Activated T-cell treated with anti-CD3 and anti-CD28 coated beads, Interleukin-2, amount 50 U/mL, for 72 hours (primary cell): ENCODE results near the gene INPP4B. TPM values are rescaled to one million over a fixed set of nuclear protein-coding genes. Genes with fewer than 3 reads are reported as not detected.

Experiments used
- ATAC-seq, 2 donors: fragments of 150-1000 bp; cut with Tn5 transposase; replicated peaks in 1 of 2; 2 replicates each; pipeline ENCODE4 v1.10.0; 2021; ENCODE audit warnings: moderate library complexity in 2 of 2, mild to moderate bottlenecking in 1 of 2
- DNase-seq, 2 donors: peaks; one replicate each; pipeline ENCODE4 v3.0.0; 2021 to 2022; ENCODE audit warnings: mixed read lengths in 1 of 2
- H3K27ac Mint-ChIP-seq: one replicate; pipeline ENCODE4 v1.8.0; 2022; ENCODE audit warnings: mild to moderate bottlenecking, moderate library complexity, mixed read lengths
- H3K27me3 Mint-ChIP-seq: one replicate; pipeline ENCODE4 v1.8.0; 2022; ENCODE audit warnings: low read depth, mixed read lengths
- H3K36me3 Mint-ChIP-seq, 2 donors: one replicate each; pipeline ENCODE4 v1.8.0; 2022; ENCODE audit warnings: mixed read lengths in 2 of 2, mild to moderate bottlenecking in 1 of 2; ENCODE audit not compliant: insufficient read depth in 2 of 2
- H3K4me1 Mint-ChIP-seq: one replicate; pipeline ENCODE4 v1.8.0; 2022; ENCODE audit warnings: low read depth, mixed read lengths
- H3K4me3 Mint-ChIP-seq, 2 donors: one replicate each; pipeline ENCODE4 v1.8.0; 2022; ENCODE audit warnings: mild to moderate bottlenecking in 2 of 2, mixed read lengths in 2 of 2, moderate library complexity in 2 of 2
- H3K9me3 Mint-ChIP-seq, 2 donors: one replicate each; pipeline ENCODE4 v1.8.0; 2022; ENCODE audit warnings: mixed read lengths in 2 of 2
- total RNA-seq, 2 donors: library from RNA; stranded (reverse); gene quantifications; one replicate each; pipeline ENCODE4 v1.2.3, GENCODE V29; 2022

INPP4B gene
- total RNA-seq, 2 donors from 2014 or later: 64.9 to 67.3 TPM

DNA sequence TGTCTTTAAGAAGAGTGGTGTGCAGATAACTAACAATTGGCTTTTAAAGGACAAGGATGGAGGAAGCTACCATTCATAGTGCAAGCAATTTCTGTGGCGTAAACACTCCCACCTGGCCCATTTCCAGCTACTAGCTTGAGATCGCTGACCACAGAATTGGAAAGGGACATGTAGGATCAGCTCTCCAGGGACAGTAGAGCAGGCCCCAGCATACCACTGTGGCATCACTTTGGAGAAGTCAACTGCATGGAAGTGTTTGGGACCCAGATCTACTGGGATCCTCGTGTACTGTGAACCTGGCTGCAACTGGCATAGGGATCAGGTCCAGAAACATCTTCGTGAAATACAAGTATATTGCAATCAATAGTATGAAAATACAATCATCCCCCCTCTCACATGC is 515.0 kb downstream of the INPP4B start:
- DNase-seq: no peak
- no peaks in the 10 kb centered on the region for H3K27me3 Mint-ChIP-seq
- H3K36me3 Mint-ChIP-seq: peaks cover 6 to 15% of the 10 kb centered on the region in 2 donors
- peaks cover 55% of the 10 kb centered on the region for H3K4me1 Mint-ChIP-seq
- H3K4me3 Mint-ChIP-seq: no peak overlapping the region
- ATAC-seq: no peak
- H3K27ac Mint-ChIP-seq: no peak overlapping the region
- H3K9me3 Mint-ChIP-seq: no peaks in the 10 kb centered on the region

DNA sequence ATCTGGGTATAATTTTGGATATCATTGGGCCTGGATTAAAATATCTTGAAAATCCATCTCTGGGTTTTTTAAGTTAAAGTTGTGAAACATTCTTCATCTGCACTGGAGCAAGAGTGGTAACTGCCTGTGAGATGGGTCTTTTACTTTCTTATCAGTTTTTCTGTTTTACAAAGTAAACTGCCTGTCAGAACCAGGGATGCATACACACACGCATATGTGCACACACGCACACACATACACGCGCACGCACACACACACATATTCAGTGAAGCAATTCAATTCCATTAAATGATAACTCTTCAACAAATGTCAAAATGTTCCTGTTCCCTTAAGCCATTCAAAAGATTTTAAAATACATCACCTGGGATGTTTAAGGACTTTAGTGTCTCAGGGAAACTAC is 515.8 kb downstream of the INPP4B start:
- Mint-ChIP-seq H3K4me1 (peaks cover 61% of the 10 kb centered on the region), H3K9me3 (no peaks in the 10 kb centered on the region), H3K36me3 (peaks cover 5 to 16% of the 10 kb centered on the region in 2 donors), H3K27me3 (no peaks in the 10 kb centered on the region), H3K4me3 (no peak overlapping the region), H3K27ac (peak overlapping the region; percentile 50)
- DNase-seq (no peak), ATAC-seq (no peak)

DNA sequence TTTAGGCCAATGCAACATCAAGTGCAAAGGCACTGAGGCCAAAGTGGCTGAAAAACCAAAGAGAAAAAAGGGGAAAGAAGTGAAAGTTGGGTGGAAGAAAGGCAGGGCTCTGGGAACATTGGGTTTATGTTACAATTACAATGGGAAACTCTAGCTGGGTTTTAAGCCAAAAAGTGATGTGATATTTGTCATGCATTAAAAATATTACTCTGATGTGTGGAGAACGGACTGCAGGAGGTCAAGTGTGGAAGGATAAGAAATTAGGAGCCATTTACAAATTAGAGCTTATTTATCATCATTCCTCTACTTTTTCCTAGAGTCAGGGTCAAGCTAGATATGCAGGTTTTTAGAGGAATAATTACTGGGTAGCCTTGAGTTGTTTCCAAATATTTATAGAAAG is 516.8 kb downstream of the INPP4B start:
- ATAC-seq (no peak), DNase-seq (no peak)
- Mint-ChIP-seq H3K27ac (no peak overlapping the region), H3K27me3 (no peaks in the 10 kb centered on the region), H3K4me3 (no peak overlapping the region), H3K9me3 (no peaks in the 10 kb centered on the region), H3K4me1 (peaks cover 71% of the 10 kb centered on the region), H3K36me3 (peaks cover 5 to 18% of the 10 kb centered on the region in 2 donors)

DNA sequence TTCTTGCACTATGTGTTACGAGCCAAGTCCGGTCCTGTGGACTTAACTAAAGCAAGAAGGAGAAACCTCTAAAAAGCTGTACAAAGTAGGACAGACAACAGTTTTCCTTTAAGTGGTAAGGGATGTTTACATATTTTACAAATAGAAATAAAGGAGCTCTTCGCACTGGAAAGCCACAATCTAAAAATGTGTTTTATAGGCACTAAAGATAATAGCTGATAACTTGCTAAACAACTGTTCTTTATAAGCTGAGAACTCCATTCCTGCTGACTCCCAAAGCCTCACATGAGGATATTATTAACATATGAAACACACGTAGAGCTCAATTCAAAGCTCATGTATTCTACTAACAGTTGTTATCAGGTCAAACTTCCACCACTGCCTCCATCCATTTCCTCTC is 519.9 kb downstream of the INPP4B start:
- Mint-ChIP-seq H3K27ac (peak overlapping the region; percentile 28), H3K9me3 (no peaks in the 10 kb centered on the region), H3K4me1 (peaks cover 58% of the 10 kb centered on the region), H3K27me3 (no peaks in the 10 kb centered on the region), H3K36me3 (peaks cover 10 to 23% of the 10 kb centered on the region in 2 donors), H3K4me3 (no peak overlapping the region)
- no peak for DNase-seq
- no peak for ATAC-seq

DNA sequence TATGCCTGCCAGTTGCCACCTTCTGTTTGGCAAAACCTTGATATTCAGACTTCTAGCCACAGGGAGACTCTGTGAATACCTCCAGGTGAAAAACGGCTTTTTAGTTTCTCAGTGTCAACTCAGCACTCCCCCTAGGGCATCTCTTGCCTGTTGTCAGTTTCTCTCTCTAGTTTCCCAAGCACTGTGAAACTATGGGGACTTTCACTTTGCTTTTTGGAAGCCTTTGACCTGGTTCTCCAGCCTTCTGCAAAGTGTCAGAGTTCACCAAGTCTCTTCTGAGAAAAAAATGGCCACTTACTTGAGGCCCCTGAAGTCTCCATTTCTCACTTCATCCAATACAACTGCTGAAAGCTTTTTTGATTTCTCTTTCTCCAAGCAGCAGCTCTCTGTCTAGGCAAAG is 521.5 kb downstream of the INPP4B start:
- Mint-ChIP-seq H3K4me1 (peaks cover 57% of the 10 kb centered on the region), H3K27me3 (no peaks in the 10 kb centered on the region), H3K4me3 (peak overlapping the region; percentile 4 to 52), H3K27ac (peak overlapping the region; percentile 61), H3K9me3 (no peaks in the 10 kb centered on the region), H3K36me3 (peaks cover 10 to 23% of the 10 kb centered on the region in 2 donors)
- DNase-seq (no peak), ATAC-seq (peak; percentile 49 to 80)

DNA sequence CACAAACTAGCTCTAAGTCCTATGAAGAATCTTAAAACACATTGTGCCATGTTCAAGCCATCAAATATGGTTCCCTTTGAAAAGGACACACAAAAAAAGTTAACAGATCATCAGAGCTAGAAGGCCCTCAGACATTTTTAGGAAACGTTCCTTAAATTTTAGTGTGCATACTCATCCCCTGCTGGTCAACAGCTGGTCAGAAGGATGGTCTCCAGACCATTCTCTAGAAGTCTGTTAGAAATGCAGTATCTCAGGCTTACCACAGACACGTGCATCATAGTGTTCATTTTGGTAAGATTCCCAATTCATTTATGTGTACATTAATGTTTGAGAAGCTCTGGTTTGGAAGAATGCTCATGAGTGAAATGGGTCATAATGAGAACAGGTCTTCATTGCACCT is 523.1 kb downstream of the INPP4B start:
- Mint-ChIP-seq H3K27me3 (no peaks in the 10 kb centered on the region), H3K36me3 (peaks cover 7 to 18% of the 10 kb centered on the region in 2 donors), H3K27ac (no peak overlapping the region), H3K4me3 (no peak overlapping the region), H3K4me1 (peaks cover 62% of the 10 kb centered on the region), H3K9me3 (no peaks in the 10 kb centered on the region)
- DNase-seq (no peak), ATAC-seq (no peak)

DNA sequence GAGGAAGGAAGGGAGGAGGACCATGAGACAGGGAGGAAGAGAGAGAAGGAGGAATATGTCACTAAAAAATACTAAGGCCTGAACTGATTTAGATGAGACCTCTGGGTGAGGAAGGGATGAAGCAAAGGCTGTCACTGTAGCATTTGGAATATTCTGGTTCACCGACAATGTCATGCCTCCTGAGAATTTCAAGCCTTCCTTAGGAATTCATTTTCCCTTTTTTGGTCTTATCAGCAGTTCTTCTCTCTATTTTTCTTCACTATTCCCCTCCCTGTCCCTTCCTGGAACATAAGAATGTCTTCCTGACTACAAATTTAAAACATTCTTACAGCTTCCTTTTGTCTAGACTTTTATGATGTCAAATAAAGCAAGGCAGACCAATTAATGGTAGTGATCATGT is 527.8 kb downstream of the INPP4B start:
- Mint-ChIP-seq H3K9me3 (no peaks in the 10 kb centered on the region), H3K27me3 (no peaks in the 10 kb centered on the region), H3K27ac (no peak overlapping the region), H3K4me1 (peaks cover 60% of the 10 kb centered on the region), H3K4me3 (no peak overlapping the region), H3K36me3 (peaks cover 7 to 26% of the 10 kb centered on the region in 2 donors)
- ATAC-seq (no peak), DNase-seq (no peak)

DNA sequence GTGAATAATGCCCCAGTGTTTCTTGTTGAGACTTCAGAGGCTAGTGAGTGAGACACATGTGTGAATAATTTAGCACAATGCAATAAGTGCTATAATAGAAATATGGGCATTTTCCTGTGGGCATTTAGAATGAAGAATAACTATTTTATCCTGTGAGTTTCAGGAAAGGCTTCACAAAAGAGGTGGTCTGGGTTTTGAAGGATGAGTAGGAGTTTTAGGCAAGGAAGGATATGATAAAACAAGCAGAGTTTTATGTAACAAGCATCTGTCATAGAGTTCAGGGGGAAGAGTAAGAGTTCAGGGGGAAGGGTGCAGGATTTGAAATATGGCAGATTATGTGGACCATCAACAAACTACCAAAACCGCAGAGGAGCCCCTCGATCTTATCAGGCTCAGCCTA is 529.2 kb downstream of the INPP4B start:
- DNase-seq: no peak
- Mint-ChIP-seq H3K4me3 (no peak overlapping the region), H3K27me3 (no peaks in the 10 kb centered on the region), H3K9me3 (no peaks in the 10 kb centered on the region), H3K36me3 (peaks cover 7 to 28% of the 10 kb centered on the region in 2 donors), H3K27ac (no peak overlapping the region), H3K4me1 (peaks cover 60% of the 10 kb centered on the region)
- no peak for ATAC-seq

DNA sequence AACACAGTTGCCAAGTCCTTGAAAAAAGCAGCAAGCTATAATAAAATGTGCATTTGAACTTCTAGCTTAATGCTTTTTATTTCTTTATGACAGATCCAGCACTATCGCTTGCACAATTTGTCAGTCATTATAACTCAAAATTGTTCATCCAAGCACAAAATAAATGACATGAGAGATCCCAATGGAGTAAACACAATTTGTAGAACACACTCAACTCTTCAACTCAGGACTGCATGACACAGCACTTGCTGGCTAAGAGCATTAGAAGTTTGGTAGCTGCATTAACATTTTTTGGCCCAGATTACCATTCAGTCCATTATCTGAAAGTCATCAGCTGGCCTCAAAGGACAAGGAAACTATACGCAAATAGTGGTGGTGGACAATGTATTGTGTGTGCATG is 530.1 kb downstream of the INPP4B start:
- Mint-ChIP-seq H3K27me3 (no peaks in the 10 kb centered on the region), H3K4me3 (no peak overlapping the region), H3K9me3 (no peaks in the 10 kb centered on the region), H3K36me3 (peaks cover 4 to 23% of the 10 kb centered on the region in 2 donors), H3K4me1 (peaks cover 55% of the 10 kb centered on the region), H3K27ac (no peak overlapping the region)
- ATAC-seq: no peak
- no peak for DNase-seq

DNA sequence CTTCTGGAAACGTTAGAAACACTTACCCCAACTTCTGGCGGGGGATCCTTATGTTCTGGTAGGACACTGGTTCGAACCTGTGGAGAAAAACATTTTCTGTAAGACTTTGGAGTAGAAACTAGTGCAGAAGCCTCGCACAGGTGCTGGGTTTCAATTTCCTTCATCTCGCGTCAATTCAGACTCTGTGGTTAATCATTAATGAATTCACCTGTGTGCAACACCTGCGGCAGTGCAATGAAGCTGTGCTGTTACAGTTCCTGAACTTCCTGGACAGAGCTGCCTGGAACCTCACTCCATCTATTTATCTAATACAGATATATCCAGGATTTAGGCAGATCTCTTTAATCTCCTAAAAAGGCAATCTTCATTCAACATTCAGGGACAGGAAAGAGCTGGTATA is 531.4 kb downstream of the INPP4B start:
- Mint-ChIP-seq H3K4me3 (peak overlapping the region in 1 of 2 donors; percentile 56), H3K36me3 (peaks cover 3 to 27% of the 10 kb centered on the region in 2 donors), H3K9me3 (no peaks in the 10 kb centered on the region), H3K27ac (peak overlapping the region; percentile 29), H3K27me3 (no peaks in the 10 kb centered on the region), H3K4me1 (peaks cover 48% of the 10 kb centered on the region)
- DNase-seq (no peak), ATAC-seq (no peak)

DNA sequence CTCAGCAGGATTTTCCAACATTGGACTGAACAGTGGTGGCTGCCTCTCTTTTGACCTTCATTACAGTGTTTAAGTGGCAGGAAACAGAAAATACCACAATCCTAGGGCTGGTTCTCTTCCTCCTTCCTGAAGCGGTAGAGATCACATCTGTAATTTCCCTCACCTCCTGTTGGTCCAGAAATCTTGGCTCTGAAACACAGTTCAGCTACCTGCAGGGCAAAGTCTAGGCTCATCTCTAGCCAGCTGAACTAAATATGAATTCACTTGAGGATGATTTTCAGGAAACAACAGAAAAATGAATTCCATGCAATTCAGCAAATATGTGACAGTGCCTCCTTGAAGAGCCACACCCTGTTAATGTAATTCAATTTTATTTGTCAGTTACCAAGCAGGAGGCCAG is 531.9 kb downstream of the INPP4B start:
- H3K36me3 Mint-ChIP-seq: peaks cover 3 to 27% of the 10 kb centered on the region in 2 donors
- ATAC-seq (no peak), DNase-seq (no peak)
- H3K4me3 Mint-ChIP-seq: peak overlapping the region in 1 of 2 donors; percentile 56
- H3K9me3 Mint-ChIP-seq: no peaks in the 10 kb centered on the region
- H3K27ac Mint-ChIP-seq: peak overlapping the region; percentile 68
- peaks cover 44% of the 10 kb centered on the region for H3K4me1 Mint-ChIP-seq
- H3K27me3 Mint-ChIP-seq: no peaks in the 10 kb centered on the region

DNA sequence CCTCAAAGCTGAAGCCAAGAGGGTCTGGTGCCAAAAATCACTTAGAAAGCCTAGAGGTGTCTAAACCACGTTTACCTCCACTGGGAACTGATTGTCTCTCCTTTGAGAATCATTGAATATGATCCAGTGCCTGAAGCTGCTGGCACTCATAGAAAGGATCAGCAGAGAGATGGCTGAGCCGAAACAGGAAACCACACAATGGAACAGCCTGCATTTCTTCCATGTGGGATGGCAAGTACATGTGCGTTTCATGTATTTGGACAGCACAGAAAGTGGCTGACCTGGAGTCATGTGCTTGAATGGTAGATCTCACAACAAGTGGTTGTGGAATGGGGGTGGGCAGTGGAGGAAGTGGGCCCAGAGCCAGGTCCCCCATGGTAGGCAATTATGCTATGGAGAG is 533.7 kb downstream of the INPP4B start:
- Mint-ChIP-seq H3K4me1 (peaks cover 28% of the 10 kb centered on the region), H3K27me3 (no peaks in the 10 kb centered on the region), H3K9me3 (no peaks in the 10 kb centered on the region), H3K27ac (peak overlapping the region; percentile 21), H3K4me3 (no peak overlapping the region), H3K36me3 (peaks cover 3 to 27% of the 10 kb centered on the region in 2 donors)
- no peak for ATAC-seq
- DNase-seq: no peak

DNA sequence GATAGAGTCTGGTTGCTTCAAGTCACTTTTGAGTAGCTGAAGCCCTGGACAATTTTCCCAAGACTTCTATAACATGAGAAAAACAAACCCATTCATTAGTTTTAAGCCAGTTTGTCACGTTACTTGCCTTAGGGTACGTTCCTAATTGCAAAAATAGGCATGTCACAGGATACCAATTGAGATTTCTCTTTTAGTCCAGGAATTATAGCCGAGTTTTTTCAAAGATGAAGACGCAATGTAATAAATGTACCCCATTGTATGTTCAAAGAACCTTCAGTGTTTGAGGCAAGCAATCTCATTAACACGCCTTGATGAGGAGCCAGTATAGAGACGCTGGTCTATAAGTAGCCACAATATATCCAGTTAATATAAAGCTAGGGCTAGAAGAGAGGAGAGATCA is 534.2 kb downstream of the INPP4B start:
- ATAC-seq (no peak), DNase-seq (no peak)
- peaks cover 25% of the 10 kb centered on the region for H3K4me1 Mint-ChIP-seq
- no peaks in the 10 kb centered on the region for H3K9me3 Mint-ChIP-seq
- H3K27me3 Mint-ChIP-seq: no peaks in the 10 kb centered on the region
- no peak overlapping the region for H3K27ac Mint-ChIP-seq
- H3K36me3 Mint-ChIP-seq: peaks cover 3 to 27% of the 10 kb centered on the region in 2 donors
- no peak overlapping the region for H3K4me3 Mint-ChIP-seq

DNA sequence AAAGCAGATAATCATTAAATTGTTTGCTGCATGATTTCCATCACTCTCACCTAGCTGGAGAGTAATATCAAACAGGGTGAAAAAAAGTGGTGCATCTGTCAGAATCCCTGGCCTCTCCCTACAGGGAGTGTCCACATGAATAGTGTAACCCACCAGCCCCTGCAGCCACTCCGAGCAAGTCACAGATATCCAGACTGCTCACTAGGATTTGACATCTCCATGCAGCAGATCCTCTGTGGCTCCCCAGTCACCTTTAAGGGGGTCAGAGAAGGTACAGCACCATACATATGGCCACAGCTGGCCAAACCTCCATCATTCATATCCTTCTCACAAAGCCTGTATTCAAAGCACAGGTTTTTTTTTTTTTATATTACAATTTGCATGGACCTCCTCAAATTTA is 536.3 kb downstream of the INPP4B start:
- H3K9me3 Mint-ChIP-seq: no peaks in the 10 kb centered on the region
- H3K4me3 Mint-ChIP-seq: no peak overlapping the region
- peaks cover 3 to 24% of the 10 kb centered on the region in 2 donors for H3K36me3 Mint-ChIP-seq
- H3K27me3 Mint-ChIP-seq: no peaks in the 10 kb centered on the region
- ATAC-seq (no peak), DNase-seq (no peak)
- peaks cover 10% of the 10 kb centered on the region for H3K4me1 Mint-ChIP-seq
- no peak overlapping the region for H3K27ac Mint-ChIP-seq
